ENCODE data around the gene PLXNC1.

Gene PLXNC1

GRCh38 chr12:94260717-94261116, 112.3 kb downstream of the PLXNC1 start:
- no peak for TF ChIP-seq CTCF (IDR thresholded peaks at IDR 0.05; ENCODE audit: extremely low read depth, insufficient read depth, missing control alignments)
- in situ Hi-C loops (cut with MboI; ENCODE audit: low pct_unique_long_range_greater_than_20kb, low sequenced_read_pairs, unreplicated experiment), result loop anchor here (10.0 kb wide), 1 partner anchor 106 kb away; no protein-coding TSS in a partner anchor
- DNase-seq (ENCODE audit: low spot score), result no peak

GRCh38 chr12:94261119-94261518, 112.7 kb downstream of the PLXNC1 start:
- in situ Hi-C loops (cut with MboI; ENCODE audit: low pct_unique_long_range_greater_than_20kb, low sequenced_read_pairs, unreplicated experiment), result loop anchor here (10.0 kb wide), 1 partner anchor 106 kb away; no protein-coding TSS in a partner anchor
- DNase-seq (ENCODE audit: low spot score), result no peak
- TF ChIP-seq CTCF (IDR thresholded peaks at IDR 0.05; ENCODE audit: extremely low read depth, insufficient read depth, missing control alignments), result no peak

- TF ChIP-seq CTCF (IDR thresholded peaks at IDR 0.05; ENCODE audit: extremely low read depth, insufficient read depth, missing control alignments), result no peak
- no peak for DNase-seq (ENCODE audit: low spot score)
- in situ Hi-C loops (cut with MboI; ENCODE audit: low pct_unique_long_range_greater_than_20kb, low sequenced_read_pairs, unreplicated experiment), result loop anchor here (10.0 kb wide), 1 partner anchor 107 kb away; no protein-coding TSS in a partner anchor
Measured at GRCh38 chr12:94261786-94262185, 113.4 kb downstream of the PLXNC1 start.

GRCh38 chr12:94262228-94263010, 114.0 kb downstream of the PLXNC1 start:
- peak; percentile 48 for DNase-seq (ENCODE audit: low spot score)
- TF ChIP-seq CTCF (IDR thresholded peaks at IDR 0.05; ENCODE audit: extremely low read depth, insufficient read depth, missing control alignments), result no peak
- in situ Hi-C loops (cut with MboI; ENCODE audit: low pct_unique_long_range_greater_than_20kb, low sequenced_read_pairs, unreplicated experiment), result loop anchor here (10.0 kb wide), 1 partner anchor 108 kb away; no protein-coding TSS in a partner anchor

GRCh38 chr12:94263011-94263811, 114.8 kb downstream of the PLXNC1 start:
- no peak for TF ChIP-seq CTCF (IDR thresholded peaks at IDR 0.05; ENCODE audit: extremely low read depth, insufficient read depth, missing control alignments)
- DNase-seq (ENCODE audit: low spot score), result peak; percentile 47
- in situ Hi-C loops (cut with MboI; ENCODE audit: low pct_unique_long_range_greater_than_20kb, low sequenced_read_pairs, unreplicated experiment), result loop anchor here (10.0 kb wide), 1 partner anchor 108 kb away; no protein-coding TSS in a partner anchor

GRCh38 chr12:94263905-94264561, 115.7 kb downstream of the PLXNC1 start:
- no peak for TF ChIP-seq CTCF (IDR thresholded peaks at IDR 0.05; ENCODE audit: extremely low read depth, insufficient read depth, missing control alignments)
- no peak for DNase-seq (ENCODE audit: low spot score)
- in situ Hi-C loops (cut with MboI; ENCODE audit: low pct_unique_long_range_greater_than_20kb, low sequenced_read_pairs, unreplicated experiment), result loop anchor here (10.0 kb wide), 1 partner anchor 109 kb away; no protein-coding TSS in a partner anchor
